Stimulated activated CD4-positive, alpha-beta T cell treated with anti-CD3 and anti-CD28 coated beads, Interleukin-15, amount 100 ng/mL, for 24 hours (primary cell): Measurements from ENCODE around the gene CLDN6.
A peak's percentile ranks its signal among the peaks of the same experiment; 100 is the strongest.

Experiments
- DNase-seq: peaks from one replicate; pipeline ENCODE4 v3.0.0-alpha.2; 2020

The CLDN6 gene

DNA sequence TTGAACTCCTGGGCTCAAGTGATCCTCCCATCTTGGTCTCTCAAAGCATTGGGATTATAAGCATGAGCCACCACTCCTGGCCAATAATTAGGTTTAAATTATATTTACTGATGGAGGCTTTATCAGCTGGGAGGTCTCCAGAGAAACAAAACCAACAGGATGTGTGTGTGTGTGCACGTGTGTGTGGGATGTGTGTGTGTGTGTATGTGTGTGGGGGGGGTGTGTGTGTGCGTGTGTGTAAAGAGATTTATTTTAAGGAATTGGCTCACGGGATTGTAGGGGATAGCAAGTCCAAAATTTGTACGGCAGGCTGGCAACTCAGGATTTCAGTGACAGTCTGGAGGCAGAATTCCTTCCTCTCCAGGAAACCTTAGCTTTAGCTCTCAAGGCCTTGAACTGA lies 33.0 kb upstream of the CLDN6 start:
- no peak for DNase-seq

DNA sequence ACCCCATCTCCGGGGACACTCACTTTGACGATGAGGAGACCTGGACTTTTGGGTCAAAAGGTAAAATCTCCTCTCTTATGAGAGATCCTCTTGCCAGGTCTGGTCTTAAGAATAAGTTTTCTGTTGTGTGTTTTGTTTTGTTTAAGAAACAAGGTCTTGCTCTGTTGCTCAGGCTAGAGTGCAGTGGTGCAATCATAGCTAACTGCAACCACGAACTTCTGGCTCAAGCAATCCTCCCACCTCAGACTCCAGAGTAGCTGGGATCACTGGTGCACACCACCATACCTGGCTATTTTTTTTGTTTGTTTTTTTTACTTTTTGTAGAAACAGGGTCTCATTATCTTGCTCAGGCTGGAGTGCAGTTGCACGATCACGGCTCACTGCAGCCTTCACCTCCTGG lies 32.5 kb upstream of the CLDN6 start:
- no peak for DNase-seq

DNA sequence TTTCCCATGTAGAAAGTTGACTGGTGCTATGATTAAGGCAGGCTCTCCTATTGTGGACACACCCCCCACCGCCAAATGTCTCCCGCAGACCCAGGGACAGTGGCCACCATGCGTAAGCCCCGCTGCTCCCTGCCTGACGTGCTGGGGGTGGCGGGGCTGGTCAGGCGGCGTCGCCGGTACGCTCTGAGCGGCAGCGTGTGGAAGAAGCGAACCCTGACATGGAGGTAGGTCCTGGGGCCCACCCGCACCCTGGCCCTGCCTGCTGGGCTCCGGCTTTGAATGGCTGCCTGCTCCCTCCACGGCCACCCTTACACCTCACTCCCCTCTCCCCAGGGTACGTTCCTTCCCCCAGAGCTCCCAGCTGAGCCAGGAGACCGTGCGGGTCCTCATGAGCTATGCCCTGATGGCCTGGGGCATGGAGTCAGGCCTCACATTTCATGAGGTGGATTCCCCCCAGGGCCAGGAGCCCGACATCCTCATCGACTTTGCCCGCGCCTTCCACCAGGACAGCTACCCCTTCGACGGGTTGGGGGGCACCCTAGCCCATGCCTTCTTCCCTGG lies 32.0 kb upstream of the CLDN6 start:
- no peak for DNase-seq

GRCh38 chr16:3047387-3047720 lies 29.4 kb upstream of the CLDN6 start:
- DNase-seq: no peak

DNA sequence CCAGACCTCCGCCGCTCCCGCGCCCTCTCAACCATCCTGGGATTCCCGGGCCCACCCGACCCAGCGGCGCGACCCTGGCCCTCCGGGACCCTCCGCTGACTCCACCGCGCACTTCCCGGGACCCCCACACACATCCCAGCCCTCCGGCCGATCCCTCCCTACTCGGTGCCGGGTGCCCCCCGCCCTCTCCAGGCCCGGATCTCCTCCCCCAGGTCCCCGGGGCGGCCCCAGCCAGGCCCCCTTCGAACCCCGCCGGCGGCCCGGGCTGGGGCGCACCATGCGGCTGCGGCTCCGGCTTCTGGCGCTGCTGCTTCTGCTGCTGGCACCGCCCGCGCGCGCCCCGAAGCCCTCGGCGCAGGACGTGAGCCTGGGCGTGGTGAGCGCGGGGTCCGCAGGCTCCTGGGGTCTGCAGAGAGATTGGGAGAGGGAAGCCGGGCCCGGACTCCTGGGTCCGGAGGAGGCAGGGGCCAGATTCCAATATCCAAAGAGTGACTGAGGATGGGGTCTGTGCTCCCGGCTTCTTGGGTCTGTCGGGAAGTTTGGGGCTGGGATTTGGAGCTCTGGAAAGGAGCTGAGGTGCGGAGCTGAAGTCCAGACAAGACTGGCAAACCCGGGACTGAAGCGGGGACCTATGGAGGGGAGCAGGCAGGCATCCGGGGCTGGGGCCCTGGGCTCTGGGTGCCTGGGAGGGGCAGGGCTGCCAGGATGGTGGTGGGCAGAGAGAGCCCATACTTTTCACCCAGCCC lies 28.8 kb upstream of the CLDN6 start:
- no peak for DNase-seq

DNA sequence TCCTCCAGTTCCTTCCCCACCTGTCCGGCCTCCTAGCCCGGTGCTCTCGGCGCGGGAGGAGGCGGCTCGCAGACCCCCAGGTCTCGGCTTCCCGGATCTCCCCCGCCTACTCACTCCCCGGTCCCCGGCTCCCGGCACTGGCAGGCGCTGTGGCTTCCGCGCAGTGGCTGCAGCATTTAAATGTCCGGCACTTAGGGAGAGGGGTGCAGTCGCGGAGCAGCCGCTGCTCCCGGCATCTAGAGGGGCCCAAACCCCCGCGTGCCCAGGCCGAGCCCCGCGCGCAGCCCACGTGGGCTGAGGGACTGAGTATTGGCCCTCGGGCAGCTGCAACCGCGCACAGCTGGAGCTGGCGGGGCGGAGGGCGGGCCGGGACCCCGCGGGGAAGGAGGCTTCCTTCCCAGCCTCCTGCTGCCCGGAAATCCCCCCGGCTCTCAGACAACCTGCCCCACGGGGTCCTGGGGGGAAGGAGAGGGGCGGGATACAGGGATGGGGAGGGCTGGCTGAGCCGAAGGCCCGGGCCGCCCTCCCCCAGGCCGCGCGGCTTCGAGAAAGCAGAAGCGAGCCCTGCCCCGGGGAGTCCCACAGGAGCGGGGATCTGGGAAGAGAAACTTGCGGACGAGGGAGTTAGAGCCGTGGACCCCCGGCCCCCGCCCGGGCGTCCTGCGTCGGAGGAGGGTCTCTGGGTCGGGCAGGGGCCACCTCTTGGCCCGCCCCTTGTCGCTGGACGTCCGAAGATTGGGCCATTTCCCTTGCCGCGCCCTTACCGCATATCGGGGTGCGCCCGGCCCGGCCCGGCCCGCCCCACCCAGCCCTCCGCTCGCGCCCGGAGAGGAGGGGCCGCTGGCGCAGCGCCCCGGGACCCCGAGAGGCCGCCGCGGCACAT lies 28.0 kb upstream of the CLDN6 start, which contains the start of gene MMP25:
TSS of gene MMP25 (plus strand) at position 804 of the 883 bp plus-strand sequence. CDS start 357 bp downstream, outside the sequence.
- no peak for DNase-seq

GRCh38 chr16:3044708-3045107 lies 26.7 kb upstream of the CLDN6 start:
- no peak for DNase-seq

GRCh38 chr16:3042376-3042775 lies 24.4 kb upstream of the CLDN6 start:
- DNase-seq: no peak

DNA sequence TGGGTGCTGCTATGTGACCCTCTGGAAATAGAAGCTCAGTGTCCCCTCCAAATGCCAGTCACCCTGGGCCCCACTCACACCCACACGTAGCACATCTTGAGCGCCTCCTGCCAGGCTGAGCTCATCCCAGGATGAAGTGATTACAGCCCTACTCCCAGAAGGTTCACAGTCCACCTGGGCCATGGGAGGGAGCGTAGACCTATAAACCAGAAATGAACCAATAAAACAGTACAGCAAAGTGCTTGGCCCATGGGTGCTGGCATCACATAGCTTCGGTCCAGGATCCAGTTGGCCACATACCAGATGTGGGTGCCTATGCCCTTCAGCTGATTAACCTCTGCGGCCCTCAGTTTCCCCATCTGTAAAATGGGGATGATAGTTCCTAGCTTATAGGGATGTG lies 20.9 kb upstream of the CLDN6 start:
- DNase-seq: no peak

DNA sequence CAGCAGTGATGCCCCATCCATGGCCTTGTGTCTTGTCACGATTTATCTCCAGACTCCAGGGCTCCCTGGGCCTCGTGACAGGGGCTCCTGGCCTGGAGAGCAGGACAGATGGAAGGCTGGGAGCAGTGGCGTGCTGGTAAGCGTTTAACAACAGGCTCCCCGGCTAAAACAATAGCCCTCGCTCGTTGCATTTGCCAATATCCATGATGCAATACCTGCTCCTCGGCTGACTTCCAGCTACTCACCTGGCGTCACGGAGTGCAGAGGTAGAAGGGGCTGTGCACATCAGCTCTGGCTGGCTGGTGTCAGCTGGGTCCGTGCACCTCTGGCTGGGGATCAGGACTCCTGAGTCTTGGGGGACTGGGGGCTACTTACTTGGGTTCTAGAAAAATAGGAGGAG lies 20.3 kb upstream of the CLDN6 start:
- no peak for DNase-seq

GRCh38 chr16:3036726-3037315 lies 18.8 kb upstream of the CLDN6 start, which contains the start of gene BICDL2:
BICDL2 (minus strand) TSS chr16:3036944; CDS start chr16:3035496, 1,448 bp downstream.
- no peak for DNase-seq

DNA sequence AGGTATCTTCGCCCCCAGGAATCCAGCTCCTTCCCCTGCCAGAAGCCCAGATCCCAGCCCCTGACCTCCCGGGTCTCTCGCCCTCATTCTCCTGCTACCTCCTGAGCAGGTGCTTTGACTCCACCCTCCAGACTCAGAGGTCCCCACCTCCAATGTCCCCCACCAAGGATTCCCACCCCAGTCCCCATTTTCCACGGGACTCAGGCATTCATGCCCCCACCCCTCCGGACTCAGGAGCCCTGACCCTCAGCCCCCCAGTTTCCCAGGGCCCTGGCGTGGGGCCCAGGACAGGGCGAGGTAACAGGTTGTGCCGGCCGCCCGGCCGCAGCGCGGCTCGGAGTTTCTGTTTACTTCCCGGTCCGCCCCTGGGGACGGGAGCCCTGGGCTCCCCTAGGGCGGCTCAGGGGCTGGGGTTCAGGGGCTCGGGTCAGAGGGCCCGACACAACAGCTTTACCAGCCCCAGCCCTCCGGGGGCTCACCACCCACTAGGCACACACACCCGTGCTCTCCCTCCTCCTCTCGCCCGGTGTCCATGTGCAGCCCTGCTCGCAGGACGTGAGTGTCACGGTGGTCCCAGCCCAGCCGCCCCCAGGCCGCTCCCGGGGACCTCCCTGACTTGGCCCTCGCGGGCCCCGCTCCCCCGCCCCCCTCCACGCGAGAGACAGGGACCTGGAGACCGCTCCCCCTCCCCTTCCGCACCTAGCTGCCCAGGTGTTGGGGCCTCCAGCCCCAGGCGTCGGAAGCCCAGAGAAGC lies 18.2 kb upstream of the CLDN6 start:
- no peak for DNase-seq

GRCh38 chr16:3035289-3035971 lies 17.4 kb upstream of the CLDN6 start:
- no peak for DNase-seq

- no peak for DNase-seq
Measured at GRCh38 chr16:3032624-3033023, 14.6 kb upstream of the CLDN6 start.

- DNase-seq: no peak
Measured at GRCh38 chr16:3030222-3031212, 12.5 kb upstream of the CLDN6 start.

DNA sequence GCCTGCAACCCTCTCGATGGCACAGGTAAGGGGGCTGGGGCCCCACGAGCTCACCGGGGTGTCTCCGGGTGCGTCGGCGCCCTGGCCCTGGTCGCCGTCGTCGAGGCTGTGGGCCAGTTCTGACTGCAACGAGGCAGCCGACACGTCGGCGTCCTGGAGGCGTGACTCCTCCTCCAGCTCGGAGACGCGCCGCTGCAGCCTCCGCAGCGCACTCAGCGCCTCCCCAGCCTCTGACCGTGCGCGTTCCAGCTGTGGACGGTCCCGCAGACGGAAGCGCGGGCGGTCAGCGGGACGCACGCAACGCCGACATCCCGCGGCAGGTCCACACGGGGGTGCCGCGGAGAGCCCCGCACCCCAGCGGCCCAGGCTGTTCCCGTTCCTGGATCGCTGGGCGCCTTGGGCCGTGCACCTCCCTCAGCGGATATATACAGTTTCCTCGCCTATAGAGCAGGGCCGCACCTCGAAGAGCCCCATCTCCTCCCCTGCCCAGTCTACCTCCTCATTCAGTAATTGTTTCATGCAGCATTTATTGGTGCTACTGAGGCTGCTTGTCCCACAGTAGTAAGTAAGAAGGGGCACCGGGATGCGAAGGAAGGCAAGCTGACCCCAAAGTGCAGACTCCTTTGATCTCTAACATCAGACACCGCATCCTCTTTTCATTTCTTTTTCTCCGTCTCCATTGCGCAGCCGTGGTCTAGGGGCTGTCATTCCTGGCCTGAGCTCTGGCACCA lies 11.7 kb upstream of the CLDN6 start:
- DNase-seq: peak; percentile 73

- DNase-seq: no peak
Measured at GRCh38 chr16:3028716-3029319, 10.8 kb upstream of the CLDN6 start.

DNA sequence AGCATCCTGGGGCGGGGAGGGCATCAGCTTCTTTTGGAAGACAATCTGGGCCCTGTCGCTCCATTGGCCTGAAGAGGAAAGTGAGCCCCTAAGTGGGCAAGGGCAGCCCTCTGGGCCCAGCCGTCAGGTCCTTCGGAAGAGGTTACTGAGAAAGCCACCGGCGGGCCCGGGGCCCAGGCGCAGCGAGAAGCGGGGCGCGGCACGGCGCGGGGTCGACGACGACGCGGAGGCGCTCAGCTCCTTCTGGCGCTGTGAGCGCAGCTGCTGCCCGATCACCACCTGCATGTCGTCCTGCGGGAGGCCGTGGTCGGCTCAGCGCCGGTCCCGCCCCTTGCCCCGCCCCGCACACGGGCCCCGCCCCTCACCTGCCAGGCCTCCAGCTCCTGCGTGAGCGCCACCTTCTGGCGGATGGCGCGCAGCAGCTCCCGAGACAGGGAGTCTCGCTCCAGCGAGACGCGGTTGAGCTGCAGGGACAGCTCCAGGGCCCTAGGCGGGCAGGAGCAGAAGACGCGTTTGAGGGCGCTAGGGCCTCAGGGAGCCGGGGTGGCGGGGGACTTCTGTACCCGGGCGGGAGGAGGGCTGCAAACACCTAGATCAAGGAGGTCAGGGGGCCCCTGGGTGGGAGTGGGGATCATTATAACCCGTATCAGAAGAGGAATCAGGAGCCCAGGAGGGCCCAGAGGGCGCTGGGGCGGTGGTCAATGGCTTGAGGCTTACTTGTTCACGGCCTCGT lies 10.2 kb upstream of the CLDN6 start:
- peak; percentile 92 for DNase-seq

DNA sequence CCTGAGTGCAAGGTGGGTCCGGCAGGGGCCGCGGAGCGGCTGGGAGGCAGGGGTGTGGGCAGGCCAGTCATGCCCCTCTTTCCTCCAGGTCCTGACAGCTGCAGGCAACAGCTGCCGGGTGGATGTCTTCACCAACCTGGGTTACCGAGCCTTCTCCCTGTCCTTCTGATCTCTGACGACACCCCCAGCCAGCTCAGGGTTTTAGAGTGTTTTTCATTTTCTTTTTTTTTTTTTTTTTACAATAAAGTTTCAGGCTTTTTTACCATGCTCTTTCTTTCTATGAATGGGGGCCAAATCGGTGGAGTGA lies 9.5 kb upstream of the CLDN6 start:
- no peak for DNase-seq
